Measurements from ENCODE around the gene FGFR3. TPM values are rescaled to one million over a fixed set of nuclear protein-coding genes. Genes with fewer than 3 reads are reported as not detected.
A peak's percentile ranks its signal among the peaks of the same experiment; 100 is the strongest.

Gene FGFR3
- total and polyA plus RNA-seq, 12 donors, result 1.2 to 6.6 (median 2.4) TPM

- ATAC-seq (no peak), DNase-seq (no peak)
- Histone ChIP-seq H3K36me3 (no peaks in the 10 kb centered on the region), H3K27me3 (peaks cover 0 to 71% (median 17%) of the 10 kb centered on the region in 7 donors), H3K4me1 (peaks cover 2 to 32% (median 11%) of the 10 kb centered on the region in 9 donors), H3K27ac (no peak overlapping the region), H3K4me3 (no peak overlapping the region), H3K9me3 (no peaks in the 10 kb centered on the region)
- intact Hi-C loops (cut with DNase I), result loop anchor here in 1 of 10 donors (5.0 kb wide), 1 partner anchor 43 kb away; no protein-coding TSS in a partner anchor
- TF ChIP-seq CTCF (IDR thresholded peaks at IDR 0.05), result no peak
- WGBS, 2 donors, result 94 to 98% methylated on average over 9 of the region's 9 CpGs
Measured at GRCh38 chr4:1764670-1765069, 28.4 kb upstream of the FGFR3 start.

GRCh38 chr4:1765409-1766072 lies 27.6 kb upstream of the FGFR3 start:
- no peak for TF ChIP-seq CTCF (IDR thresholded peaks at IDR 0.05)
- Histone ChIP-seq H3K4me1 (peaks cover 2 to 23% (median 11%) of the 10 kb centered on the region in 9 donors), H3K4me3 (no peak overlapping the region), H3K27me3 (peaks cover 0 to 79% (median 17%) of the 10 kb centered on the region in 7 donors), H3K36me3 (no peaks in the 10 kb centered on the region), H3K9me3 (no peaks in the 10 kb centered on the region), H3K27ac (no peak overlapping the region)
- no peak for ATAC-seq
- intact Hi-C loops (cut with DNase I), result loop anchor here in 1 of 10 donors (5.0 kb wide), 1 partner anchor 42 kb away; no protein-coding TSS in a partner anchor
- no peak for DNase-seq
- WGBS, 2 donors, result 83 to 88% methylated on average over 10 of the region's 10 CpGs

- DNase-seq, result no peak
- Histone ChIP-seq H3K9me3 (no peaks in the 10 kb centered on the region), H3K4me3 (peak overlapping the region; percentile 21 to 58 (median 48)), H3K36me3 (no peaks in the 10 kb centered on the region), H3K27ac (no peak overlapping the region), H3K27me3 (peaks cover 0 to 80% (median 21%) of the 10 kb centered on the region in 7 donors), H3K4me1 (peaks cover 2 to 20% (median 11%) of the 10 kb centered on the region in 9 donors)
- 41 to 50% methylated on average over 34 to 41 of the region's 41 CpGs for WGBS, 2 donors
- TF ChIP-seq CTCF (IDR thresholded peaks at IDR 0.05), result no peak
- peak in 1 of 8 donors; percentile 15 for ATAC-seq
- intact Hi-C loops (cut with DNase I), result loop anchor here in 1 of 10 donors (5.0 kb wide), 1 partner anchor 41 kb away; no protein-coding TSS in a partner anchor
Measured at GRCh38 chr4:1766106-1767060, 26.7 kb upstream of the FGFR3 start.

Data from heart right ventricle (tissue), 16 donors.